ENCODE measurements around the gene SMC5.
A peak's percentile ranks its signal among the peaks of the same experiment; 100 is the strongest.

SMC5 gene

GRCh38 chr9:70257502-70257901 lies 1.3 kb upstream of the SMC5 start:
- H3K9ac ChIP-seq (ENCODE audit: insufficient read length, low read depth) = peak overlapping the region; percentile 92
- no peaks in the 10 kb centered on the region for H3K9me3 ChIP-seq (ENCODE audit: insufficient read depth, low read length)
- no peak for TF ChIP-seq ZNF274 (IDR thresholded peaks at IDR 0.05; ENCODE audit: low read depth, low read length)
- TF ChIP-seq YY1 (IDR thresholded peaks at IDR 0.05; ENCODE audit: insufficient read depth, insufficient read length) = no peak
- no peak for TF ChIP-seq SUZ12 (IDR thresholded peaks at IDR 0.05; ENCODE audit: extremely low read depth, insufficient read depth, insufficient read length)
- H3K4me3 ChIP-seq (ENCODE audit: insufficient read length, low read depth) = peak overlapping the region; percentile 89
- DNase-seq (ENCODE audit: low read depth, low spot score) = no peak
- no peaks in the 10 kb centered on the region for H3K27me3 ChIP-seq (ENCODE audit: insufficient read depth, insufficient read length)
- peaks cover 26% of the 10 kb centered on the region for H3K36me3 ChIP-seq (ENCODE audit: insufficient read depth, insufficient read length, low read length)
- no peaks in the 10 kb centered on the region for H3K4me1 ChIP-seq (ENCODE audit: insufficient read depth, insufficient read length)

GRCh38 chr9:70257991-70258691 lies 637 bp upstream of the SMC5 start:
- Histone ChIP-seq H3K36me3 (ENCODE audit: insufficient read depth, insufficient read length, low read length) (peaks cover 31% of the 10 kb centered on the region), H3K4me3 (ENCODE audit: insufficient read length, low read depth) (peak overlapping the region; percentile 89), H3K27me3 (ENCODE audit: insufficient read depth, insufficient read length) (no peaks in the 10 kb centered on the region), H3K9me3 (ENCODE audit: insufficient read depth, low read length) (no peaks in the 10 kb centered on the region), H3K9ac (ENCODE audit: insufficient read length, low read depth) (peak overlapping the region; percentile 92), H3K4me1 (ENCODE audit: insufficient read depth, insufficient read length) (no peaks in the 10 kb centered on the region)
- peak; percentile 15 for DNase-seq (ENCODE audit: low read depth, low spot score)
- TF ChIP-seq ZNF274 (IDR thresholded peaks at IDR 0.05; ENCODE audit: low read depth, low read length) (no peak), YY1 (IDR thresholded peaks at IDR 0.05; ENCODE audit: insufficient read depth, insufficient read length) (no peak), SUZ12 (IDR thresholded peaks at IDR 0.05; ENCODE audit: extremely low read depth, insufficient read depth, insufficient read length) (no peak)

DNA sequence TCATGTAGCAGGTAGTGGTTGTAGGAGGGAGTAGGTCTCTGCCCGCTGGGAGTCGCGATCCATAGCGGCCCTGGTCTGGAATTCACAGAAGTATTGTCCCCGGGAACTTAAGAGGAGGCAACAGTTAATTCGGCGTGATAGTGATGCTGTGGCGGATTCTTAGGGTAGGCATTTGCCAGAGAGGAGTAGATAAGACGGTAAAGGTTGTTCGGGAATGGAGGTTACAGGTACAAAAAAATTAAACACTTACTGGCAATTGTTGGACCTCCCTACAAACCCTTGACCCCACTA lies 679 bp downstream of the SMC5 start:
- TF ChIP-seq YY1 (IDR thresholded peaks at IDR 0.05; ENCODE audit: insufficient read depth, insufficient read length) = no peak
- TF ChIP-seq ZNF274 (IDR thresholded peaks at IDR 0.05; ENCODE audit: low read depth, low read length) = no peak
- no peak for TF ChIP-seq SUZ12 (IDR thresholded peaks at IDR 0.05; ENCODE audit: extremely low read depth, insufficient read depth, insufficient read length)
- no peaks in the 10 kb centered on the region for H3K27me3 ChIP-seq (ENCODE audit: insufficient read depth, insufficient read length)
- H3K9me3 ChIP-seq (ENCODE audit: insufficient read depth, low read length) = no peaks in the 10 kb centered on the region
- peak overlapping the region; percentile 89 for H3K4me3 ChIP-seq (ENCODE audit: insufficient read length, low read depth)
- DNase-seq (ENCODE audit: low read depth, low spot score) = peak; percentile 18
- H3K9ac ChIP-seq (ENCODE audit: insufficient read length, low read depth) = peak overlapping the region; percentile 92
- H3K4me1 ChIP-seq (ENCODE audit: insufficient read depth, insufficient read length) = no peaks in the 10 kb centered on the region
- H3K36me3 ChIP-seq (ENCODE audit: insufficient read depth, insufficient read length, low read length) = peaks cover 44% of the 10 kb centered on the region

GRCh38 chr9:70260007-70260443 lies 1.2 kb downstream of the SMC5 start:
- peak overlapping the region; percentile 13 for H3K9ac ChIP-seq (ENCODE audit: insufficient read length, low read depth)
- no peaks in the 10 kb centered on the region for H3K4me1 ChIP-seq (ENCODE audit: insufficient read depth, insufficient read length)
- H3K9me3 ChIP-seq (ENCODE audit: insufficient read depth, low read length) = no peaks in the 10 kb centered on the region
- H3K4me3 ChIP-seq (ENCODE audit: insufficient read length, low read depth) = peak overlapping the region; percentile 89
- no peak for TF ChIP-seq ZNF274 (IDR thresholded peaks at IDR 0.05; ENCODE audit: low read depth, low read length)
- TF ChIP-seq YY1 (IDR thresholded peaks at IDR 0.05; ENCODE audit: insufficient read depth, insufficient read length) = no peak
- TF ChIP-seq SUZ12 (IDR thresholded peaks at IDR 0.05; ENCODE audit: extremely low read depth, insufficient read depth, insufficient read length) = no peak
- peaks cover 50% of the 10 kb centered on the region for H3K36me3 ChIP-seq (ENCODE audit: insufficient read depth, insufficient read length, low read length)
- no peak for DNase-seq (ENCODE audit: low read depth, low spot score)
- H3K27me3 ChIP-seq (ENCODE audit: insufficient read depth, insufficient read length) = no peaks in the 10 kb centered on the region

DNA sequence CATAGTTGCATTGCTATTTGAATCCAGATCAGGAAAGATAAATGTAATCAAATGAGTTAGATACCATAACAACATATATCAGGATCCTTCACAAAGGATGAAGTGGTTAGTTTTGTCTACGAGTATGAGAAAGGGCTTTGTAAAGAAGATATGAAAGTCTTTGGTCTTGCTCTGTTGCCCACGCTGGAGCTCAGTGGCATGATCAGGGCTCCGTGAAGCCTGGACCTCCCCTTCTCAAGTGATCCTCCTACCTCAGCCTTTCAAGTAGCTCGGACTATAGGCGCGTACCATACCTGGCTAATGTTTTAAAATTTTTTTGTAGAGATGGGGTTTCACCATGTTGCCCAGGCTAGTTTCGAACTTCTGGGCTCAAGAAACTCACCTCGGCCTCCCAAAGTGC lies 1.8 kb downstream of the SMC5 start:
- H3K9ac ChIP-seq (ENCODE audit: insufficient read length, low read depth) = peak overlapping the region; percentile 11
- H3K9me3 ChIP-seq (ENCODE audit: insufficient read depth, low read length) = no peaks in the 10 kb centered on the region
- no peaks in the 10 kb centered on the region for H3K27me3 ChIP-seq (ENCODE audit: insufficient read depth, insufficient read length)
- TF ChIP-seq SUZ12 (IDR thresholded peaks at IDR 0.05; ENCODE audit: extremely low read depth, insufficient read depth, insufficient read length) = no peak
- no peak for TF ChIP-seq ZNF274 (IDR thresholded peaks at IDR 0.05; ENCODE audit: low read depth, low read length)
- TF ChIP-seq YY1 (IDR thresholded peaks at IDR 0.05; ENCODE audit: insufficient read depth, insufficient read length) = no peak
- H3K36me3 ChIP-seq (ENCODE audit: insufficient read depth, insufficient read length, low read length) = peaks cover 55% of the 10 kb centered on the region
- peak overlapping the region; percentile 89 for H3K4me3 ChIP-seq (ENCODE audit: insufficient read length, low read depth)
- no peak for DNase-seq (ENCODE audit: low read depth, low spot score)
- H3K4me1 ChIP-seq (ENCODE audit: insufficient read depth, insufficient read length) = no peaks in the 10 kb centered on the region

- Histone ChIP-seq H3K36me3 (ENCODE audit: insufficient read depth, insufficient read length, low read length) (peaks cover 62% of the 10 kb centered on the region), H3K9ac (ENCODE audit: insufficient read length, low read depth) (no peak overlapping the region), H3K4me1 (ENCODE audit: insufficient read depth, insufficient read length) (no peaks in the 10 kb centered on the region), H3K4me3 (ENCODE audit: insufficient read length, low read depth) (no peak overlapping the region), H3K9me3 (ENCODE audit: insufficient read depth, low read length) (no peaks in the 10 kb centered on the region), H3K27me3 (ENCODE audit: insufficient read depth, insufficient read length) (no peaks in the 10 kb centered on the region)
- TF ChIP-seq YY1 (IDR thresholded peaks at IDR 0.05; ENCODE audit: insufficient read depth, insufficient read length) (no peak), ZNF274 (IDR thresholded peaks at IDR 0.05; ENCODE audit: low read depth, low read length) (no peak), SUZ12 (IDR thresholded peaks at IDR 0.05; ENCODE audit: extremely low read depth, insufficient read depth, insufficient read length) (no peak)
- DNase-seq (ENCODE audit: low read depth, low spot score) = no peak
Measured at GRCh38 chr9:70261131-70261870, 2.5 kb downstream of the SMC5 start.

- Histone ChIP-seq H3K4me1 (ENCODE audit: insufficient read depth, insufficient read length) (no peaks in the 10 kb centered on the region), H3K9ac (ENCODE audit: insufficient read length, low read depth) (no peak overlapping the region), H3K27me3 (ENCODE audit: insufficient read depth, insufficient read length) (no peaks in the 10 kb centered on the region), H3K4me3 (ENCODE audit: insufficient read length, low read depth) (no peak overlapping the region), H3K36me3 (ENCODE audit: insufficient read depth, insufficient read length, low read length) (peaks cover 72% of the 10 kb centered on the region), H3K9me3 (ENCODE audit: insufficient read depth, low read length) (no peaks in the 10 kb centered on the region)
- DNase-seq (ENCODE audit: low read depth, low spot score) = no peak
- TF ChIP-seq ZNF274 (IDR thresholded peaks at IDR 0.05; ENCODE audit: low read depth, low read length) = no peak
- TF ChIP-seq SUZ12 (IDR thresholded peaks at IDR 0.05; ENCODE audit: extremely low read depth, insufficient read depth, insufficient read length) = no peak
- no peak for TF ChIP-seq YY1 (IDR thresholded peaks at IDR 0.05; ENCODE audit: insufficient read depth, insufficient read length)
Measured at GRCh38 chr9:70262366-70262765, 3.6 kb downstream of the SMC5 start.
